Endothelial cell of umbilical vein (primary cell): ENCODE results near the gene RAPGEF4. TPM values are rescaled to one million over a fixed set of nuclear protein-coding genes. Genes with fewer than 3 reads are reported as not detected.
A peak's percentile ranks its signal among the peaks of the same experiment; 100 is the strongest.
"Not testable (repeated sequence)": the region's sequence is repeated elsewhere in the genome, so short reads cannot be mapped to it uniquely, and the experiment has no call there.

Experiments used
- BruUV-seq: library from RNA; stranded (reverse); fragments of 400-500 nt; replicated peaks from 2 replicates; lab custom pipeline; 2021; lab: Mats Ljungman, UMichigan
- CTCF ChIA-PET: fragments of 300-600, 350-600 bp; sonication (Branson Sonifier 250); formaldehyde crosslinking; loops from one replicate; lab custom pipeline; 2021; ENCODE audit warnings: antibody characterized with exemption, inconsistent platforms; lab: Charles Lee
- POLR2A ChIA-PET: fragments of 300-600, 350-600 bp; sonication (Branson Sonifier 250); formaldehyde crosslinking; loops from one replicate; lab custom pipeline; 2021; ENCODE audit warnings: antibody characterized with exemption, inconsistent platforms; lab: Charles Lee
- DNase-seq: peaks from one replicate; pipeline ENCODE4 v3.0.0-alpha.2; 2011; ENCODE audit warnings: low read depth, low spot score
- FAIRE-seq: peaks from 2 replicates; lab custom pipeline; 2011; peaks lifted over from hg19 to GRCh38; lab: Jason Lieb, UNC
- H2AFZ ChIP-seq: 2 replicates; pipeline ENCODE4 v1.6.0; 2012; ENCODE audit warnings: low read depth, low read length, control low read depth, inconsistent platforms
- H3K27ac ChIP-seq: 2 replicates; pipeline ENCODE4 v1.5.1; 2011; ENCODE audit warnings: low read depth, mild to moderate bottlenecking, control low read depth, low read length, moderate library complexity; ENCODE audit not compliant: insufficient read depth
- H3K27me3 ChIP-seq, 2 experiments: 2 replicates each; pipeline versions ENCODE4 v1.6.0 to v1.6.1; 2011; ENCODE audit warnings: low read length in 2 of 2, mixed read lengths in 1 of 2; ENCODE audit not compliant: control insufficient read depth in 2 of 2, insufficient read depth in 2 of 2
- H3K36me3 ChIP-seq, 2 experiments: 2 replicates in 1 of 2; 3 replicates in 1 of 2; pipeline ENCODE4 v1.5.1; 2011; ENCODE audit warnings: low read length in 2 of 2, mild to moderate bottlenecking in 1 of 2, moderate library complexity in 1 of 2; ENCODE audit not compliant: control insufficient read depth in 2 of 2, insufficient read depth in 2 of 2; ENCODE audit errors: extremely low read depth in 1 of 2
- H3K4me1 ChIP-seq: 3 replicates; pipeline ENCODE4 v1.5.1; 2011; ENCODE audit warnings: mild to moderate bottlenecking, low read length; ENCODE audit not compliant: control insufficient read depth, insufficient read depth; ENCODE audit errors: extremely low read depth
- H3K4me2 ChIP-seq: 2 replicates; pipeline ENCODE4 v1.6.1; 2011; ENCODE audit warnings: low read length, control low read depth, mixed read lengths; ENCODE audit not compliant: insufficient read depth
- H3K4me3 ChIP-seq, 3 experiments: fragments of 200-600 bp in 1 of 3; sonication (generic), shearing (Covaris generic) in 1 of 3; replicated peaks in 1 of 3; 2 replicates each; pipeline ENCODE4 v1.5.1; 2011 to 2016; ENCODE audit warnings: control low read depth in 3 of 3, low read length in 3 of 3, mild to moderate bottlenecking in 2 of 3, inconsistent platforms in 1 of 3, low read depth in 1 of 3, moderate library complexity in 1 of 3; ENCODE audit not compliant: insufficient read depth in 1 of 3
- H3K79me2 ChIP-seq: 2 replicates; pipeline ENCODE4 v1.6.0; 2012; ENCODE audit warnings: low read length, inconsistent platforms; ENCODE audit not compliant: control insufficient read depth, insufficient read depth
- H3K9ac ChIP-seq: replicated peaks from 2 replicates; pipeline ENCODE3; 2011; ENCODE audit warnings: low read length, control low read depth; ENCODE audit not compliant: insufficient read depth; ENCODE audit errors: extremely low read depth
- H3K9me1 ChIP-seq: replicated peaks from 3 replicates; pipeline ENCODE4 v1.6.0; 2011; ENCODE audit warnings: mild to moderate bottlenecking, low read length; ENCODE audit not compliant: control insufficient read depth, insufficient read depth; ENCODE audit errors: extremely low read depth
- H3K9me3 ChIP-seq: replicated peaks from 2 replicates; pipeline ENCODE4 v1.5.1; 2012; ENCODE audit warnings: low read length, inconsistent platforms; ENCODE audit not compliant: control insufficient read depth, insufficient read depth
- H4K20me1 ChIP-seq: replicated peaks from 2 replicates; pipeline ENCODE3; 2011; ENCODE audit warnings: mild to moderate bottlenecking, low read length; ENCODE audit not compliant: control insufficient read depth, insufficient read depth; ENCODE audit errors: extremely low read depth
- CTCF ChIP-seq, 2 donors: IDR thresholded peaks; 1 replicate in 1 of 2; 2 replicates in 1 of 2; pipeline ENCODE4 v1.5.1; 2011; ENCODE audit warnings: low read length in 2 of 2, mild to moderate bottlenecking in 2 of 2, moderate library complexity in 2 of 2, control low read depth in 1 of 2, inconsistent platforms in 1 of 2, low read depth in 1 of 2; ENCODE audit not compliant: insufficient read depth in 1 of 2; ENCODE audit errors: extremely low read depth in 1 of 2
- FOS ChIP-seq: IDR thresholded peaks from 2 replicates; pipeline ENCODE4 v1.6.1; 2011; ENCODE audit warnings: mild to moderate bottlenecking, low read length, moderate library complexity, borderline replicate concordance; ENCODE audit not compliant: insufficient read depth
- dilution Hi-C: fragments of 300-500 bp; cut with MboI; formaldehyde crosslinking; loops from one replicate; pipeline ENCODE4 v1.15.0; 2019; ENCODE audit warnings: low sequenced_read_pairs; ENCODE audit not compliant: extremely low pct_ligation_motif_present
- intact Hi-C: fragments of 100-400 bp; cut with micrococcal nuclease; formaldehyde crosslinking; loops from one replicate; pipeline ENCODE4 v1.10.0; 2022
- polyA plus RNA-seq, 4 experiments: library from polyadenylated mRNA; depleted of rRNA in 3 of 4; stranded (reverse) in 3 of 4; unstranded in 1 of 4; fragments of >200 nt; gene quantifications; 2 replicates each; pipeline versions ENCODE4 v1.2.1 to v1.2.3, GENCODE V29; 2011 to 2012; ENCODE audit warnings: missing spikeins in 1 of 4
- total RNA-seq: library from RNA; stranded (reverse); gene quantifications from 2 replicates; pipeline ENCODE4 v1.2.3, GENCODE V29; 2021

RAPGEF4 gene
- total and polyA plus RNA-seq, 2 donors (not counting 3 experiments of a cell fraction or from before 2014, with no cell fraction given) = 7.2 to 9.2 TPM

- H3K4me3 ChIP-seq = no peak overlapping the region
- no peak overlapping the region for H3K4me2 ChIP-seq
- H3K36me3 ChIP-seq = no peaks in the 10 kb centered on the region
- POLR2A ChIA-PET = interaction anchor here (0.8 kb wide), 1 partner anchor 1215 kb away, joined by 3 read pairs; no protein-coding TSS in a partner anchor
- H3K4me1 ChIP-seq = peaks cover 11% of the 10 kb centered on the region
- dilution Hi-C loops = no loop called here
- no peak overlapping the region for H3K9ac ChIP-seq
- H3K79me2 ChIP-seq = no peaks in the 10 kb centered on the region
- DNase-seq = peak; percentile 41
- CTCF ChIA-PET = no interaction called here
- H3K9me1 ChIP-seq = no peaks in the 10 kb centered on the region
- BruUV-seq = no TSS peak
- FAIRE-seq = no peak
- H3K9me3 ChIP-seq = no peaks in the 10 kb centered on the region
- no peak overlapping the region for H3K27ac ChIP-seq
- H2AFZ ChIP-seq = no peak overlapping the region
- no peaks in the 10 kb centered on the region for H4K20me1 ChIP-seq
- H3K27me3 ChIP-seq = peaks cover 0 to 2% of the 10 kb centered on the region in 2 experiments
- peak; percentile 16 for TF ChIP-seq FOS
- no peak for TF ChIP-seq CTCF (IDR thresholded peaks at IDR 0.05; ENCODE audit: extremely low read depth in 1 of 2, insufficient read depth in 1 of 2, low read depth in 1 of 2, low read length in 2 of 2)
- intact Hi-C loops = no loop called here
Measured at GRCh38 chr2:172745636-172746035, 10.0 kb downstream of the RAPGEF4 start.

- H3K4me3 ChIP-seq, dilution Hi-C loops, H3K9me3 ChIP-seq, H3K4me2 ChIP-seq, H3K9ac ChIP-seq, BruUV-seq, H3K79me2 ChIP-seq, H4K20me1 ChIP-seq, H3K4me1 ChIP-seq, H3K36me3 ChIP-seq, H3K27me3 ChIP-seq, FAIRE-seq, H3K27ac ChIP-seq, CTCF ChIA-PET, H2AFZ ChIP-seq, DNase-seq, POLR2A ChIA-PET, intact Hi-C loops, H3K9me1 ChIP-seq: not testable (repeated sequence)
Measured at GRCh38 chr2:172748543-172748942, 12.9 kb downstream of the RAPGEF4 start.
